ENCODE results near the gene BHMT2. TPM values are rescaled to one million over a fixed set of nuclear protein-coding genes. Genes with fewer than 3 reads are reported as not detected.

Gene BHMT2
- total RNA-seq = 1.0 TPM

DNA sequence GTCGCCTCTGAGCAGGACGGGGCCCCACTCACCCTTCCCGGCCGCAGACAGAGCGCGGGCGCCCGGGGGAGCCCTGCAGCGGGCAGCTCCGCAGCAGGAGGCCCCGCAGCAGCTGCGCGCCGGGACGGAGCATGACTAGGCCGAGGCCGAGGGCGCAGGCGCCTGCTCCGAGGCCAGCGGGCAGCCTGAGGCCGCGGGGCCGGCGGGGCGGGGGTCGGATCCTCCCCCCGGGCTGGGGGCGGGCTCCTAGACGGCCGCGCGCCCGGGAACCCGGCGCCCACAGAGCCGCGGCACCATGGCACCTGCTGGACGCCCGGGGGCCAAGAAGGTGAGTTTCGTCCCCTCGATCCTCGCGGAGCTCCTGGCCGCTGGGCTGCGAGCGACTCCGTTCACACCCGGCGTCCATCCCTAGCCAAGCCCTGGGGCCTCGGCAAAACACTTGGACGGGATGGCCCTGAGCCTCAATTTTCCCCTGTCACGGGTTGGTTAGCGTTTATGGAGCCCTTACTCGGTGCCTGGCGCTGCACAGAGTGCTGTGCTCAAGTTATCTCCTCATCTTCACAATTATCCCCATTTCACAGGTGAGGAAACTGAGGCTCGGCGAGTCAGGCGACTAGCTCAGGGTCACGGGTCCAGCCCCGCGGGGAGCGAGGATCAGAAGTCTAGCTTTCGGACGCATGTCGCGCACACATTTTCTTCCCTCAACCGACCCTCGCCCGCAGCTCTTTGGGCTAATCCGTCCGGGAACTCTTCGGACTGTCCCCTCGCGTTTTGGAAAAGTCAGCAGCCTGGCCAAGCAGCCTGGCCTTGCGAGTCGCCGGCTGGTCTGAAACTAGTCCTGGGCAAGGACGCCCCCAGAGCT is at the start of gene BHMT2, which contains the start of gene DMGDH:
BHMT2 (plus strand) TSS at position 280 of the 862 bp plus-strand sequence; CDS start at position 296, 16 bp downstream.
DMGDH (minus strand) TSS at position 187 of the 862 bp plus-strand sequence; CDS start at position 133, 54 bp downstream.
- Histone ChIP-seq H3K27me3 (ENCODE audit: control insufficient read depth in 3 of 3, insufficient read depth in 3 of 3, low read length in 3 of 3) (peaks cover 0 to 7% (median 4%) of the 10 kb centered on the region in 3 donors), H3K27ac (ENCODE audit: low read depth, low read length) (peak within 1 kb of the TSS; percentile 54), H3K4me3 (ENCODE audit: low read length in 3 of 3) (peak within 1 kb of the TSS; percentile 68 to 79 (median 76)), H3K4me1 (ENCODE audit: control insufficient read depth in 3 of 3, insufficient read depth in 3 of 3, low read length in 3 of 3) (peaks cover 0 to 7% (median 7%) of the 10 kb centered on the region in 3 donors), H3K36me3 (ENCODE audit: control insufficient read depth in 3 of 3, insufficient read depth in 3 of 3, low read length in 3 of 3) (no peaks in the 10 kb centered on the region), H3K9ac (ENCODE audit: low read depth in 1 of 3, low read length in 3 of 3) (peak within 1 kb of the TSS; percentile 42 to 70 (median 69)), H3K9me3 (ENCODE audit: control insufficient read depth in 3 of 3, low read length in 3 of 3) (peaks cover 0 to 5% (median 0%) of the 10 kb centered on the region in 3 donors)

DNA sequence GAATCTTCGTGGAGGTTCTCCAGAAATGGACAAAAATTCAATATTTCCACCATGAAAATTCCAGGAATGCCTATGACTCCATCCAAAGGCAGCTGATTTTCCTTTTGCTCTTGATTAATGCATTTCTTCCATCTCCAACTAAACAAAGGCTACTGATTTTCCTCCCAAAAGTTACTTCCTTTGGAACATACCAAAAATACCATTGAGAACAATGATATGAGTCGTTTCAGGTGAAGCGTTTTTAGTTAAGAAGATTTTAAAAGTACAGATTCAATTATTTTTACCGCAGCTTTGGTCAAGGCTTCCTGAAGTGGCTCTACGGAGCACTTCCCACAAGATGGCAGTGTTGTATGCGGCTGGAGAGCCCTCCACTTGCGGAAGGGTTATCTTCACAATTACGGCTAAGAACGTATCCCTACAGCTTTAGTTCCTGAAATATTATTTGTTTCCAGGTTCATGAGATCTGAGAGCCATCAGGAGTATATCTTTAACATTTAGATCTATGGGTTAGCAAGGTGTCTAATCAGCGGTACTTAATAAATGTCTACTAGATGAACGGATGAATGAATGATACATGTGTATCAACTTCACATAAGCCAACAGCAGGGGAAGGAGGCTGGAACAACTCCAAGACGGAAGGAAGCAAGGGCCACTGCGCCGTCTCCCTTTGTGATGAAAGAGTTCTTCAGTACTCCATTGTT is 48.6 kb upstream of the BHMT2 start:
- Histone ChIP-seq H3K27ac (ENCODE audit: low read depth, low read length) (no peak overlapping the region), H3K4me3 (ENCODE audit: low read length in 3 of 3) (peak overlapping the region in 2 of 3 donors; percentile 27 to 48), H3K9me3 (ENCODE audit: control insufficient read depth in 3 of 3, low read length in 3 of 3) (no peaks in the 10 kb centered on the region), H3K4me1 (ENCODE audit: control insufficient read depth in 3 of 3, insufficient read depth in 3 of 3, low read length in 3 of 3) (peaks cover 0 to 4% (median 3%) of the 10 kb centered on the region in 3 donors), H3K27me3 (ENCODE audit: control insufficient read depth in 3 of 3, insufficient read depth in 3 of 3, low read length in 3 of 3) (no peaks in the 10 kb centered on the region), H3K9ac (ENCODE audit: low read depth in 1 of 3, low read length in 3 of 3) (no peak overlapping the region), H3K36me3 (ENCODE audit: control insufficient read depth in 3 of 3, insufficient read depth in 3 of 3, low read length in 3 of 3) (no peaks in the 10 kb centered on the region)

DNA sequence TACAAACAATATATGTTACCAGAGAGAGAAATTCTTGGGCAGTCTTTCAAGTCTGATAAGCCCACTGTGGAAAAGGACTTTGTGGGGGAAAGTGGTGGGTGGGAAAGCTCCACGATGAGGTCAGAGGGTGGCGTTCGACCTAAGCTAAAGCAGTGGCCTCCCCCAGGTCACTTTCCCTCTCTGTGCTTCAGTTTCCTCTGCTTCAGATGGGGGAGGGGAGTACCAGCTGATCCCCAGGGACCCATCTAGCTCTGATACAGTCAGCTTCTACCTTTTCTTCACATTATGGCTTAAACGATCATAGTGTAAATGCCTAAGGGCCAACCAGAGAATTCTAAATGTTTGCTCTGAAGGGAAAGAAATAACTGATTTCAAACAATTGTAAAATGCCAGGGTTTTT is 47.8 kb upstream of the BHMT2 start:
- Histone ChIP-seq H3K36me3 (ENCODE audit: control insufficient read depth in 3 of 3, insufficient read depth in 3 of 3, low read length in 3 of 3) (no peaks in the 10 kb centered on the region), H3K27ac (ENCODE audit: low read depth, low read length) (no peak overlapping the region), H3K27me3 (ENCODE audit: control insufficient read depth in 3 of 3, insufficient read depth in 3 of 3, low read length in 3 of 3) (no peaks in the 10 kb centered on the region), H3K9me3 (ENCODE audit: control insufficient read depth in 3 of 3, low read length in 3 of 3) (no peaks in the 10 kb centered on the region), H3K4me3 (ENCODE audit: low read length in 3 of 3) (no peak overlapping the region), H3K4me1 (ENCODE audit: control insufficient read depth in 3 of 3, insufficient read depth in 3 of 3, low read length in 3 of 3) (peaks cover 0 to 4% (median 3%) of the 10 kb centered on the region in 3 donors), H3K9ac (ENCODE audit: low read depth in 1 of 3, low read length in 3 of 3) (no peak overlapping the region)

- Histone ChIP-seq H3K27me3 (ENCODE audit: control insufficient read depth in 3 of 3, insufficient read depth in 3 of 3, low read length in 3 of 3) (no peaks in the 10 kb centered on the region), H3K9me3 (ENCODE audit: control insufficient read depth in 3 of 3, low read length in 3 of 3) (no peaks in the 10 kb centered on the region), H3K9ac (ENCODE audit: low read depth in 1 of 3, low read length in 3 of 3) (no peak overlapping the region), H3K27ac (ENCODE audit: low read depth, low read length) (no peak overlapping the region), H3K36me3 (ENCODE audit: control insufficient read depth in 3 of 3, insufficient read depth in 3 of 3, low read length in 3 of 3) (no peaks in the 10 kb centered on the region), H3K4me3 (ENCODE audit: low read length in 3 of 3) (no peak overlapping the region), H3K4me1 (ENCODE audit: control insufficient read depth in 3 of 3, insufficient read depth in 3 of 3, low read length in 3 of 3) (peaks cover 0 to 4% (median 3%) of the 10 kb centered on the region in 3 donors)
Observed at GRCh38 chr5:79022771-79023170, 46.8 kb upstream of the BHMT2 start.

- no peak overlapping the region for H3K9ac ChIP-seq (ENCODE audit: low read depth in 1 of 3, low read length in 3 of 3)
- no peaks in the 10 kb centered on the region for H3K36me3 ChIP-seq (ENCODE audit: control insufficient read depth in 3 of 3, insufficient read depth in 3 of 3, low read length in 3 of 3)
- no peak overlapping the region for H3K4me3 ChIP-seq (ENCODE audit: low read length in 3 of 3)
- H3K27me3 ChIP-seq (ENCODE audit: control insufficient read depth in 3 of 3, insufficient read depth in 3 of 3, low read length in 3 of 3) = no peaks in the 10 kb centered on the region
- no peak overlapping the region for H3K27ac ChIP-seq (ENCODE audit: low read depth, low read length)
- H3K9me3 ChIP-seq (ENCODE audit: control insufficient read depth in 3 of 3, low read length in 3 of 3) = no peaks in the 10 kb centered on the region
- peaks cover 0 to 4% (median 3%) of the 10 kb centered on the region in 3 donors for H3K4me1 ChIP-seq (ENCODE audit: control insufficient read depth in 3 of 3, insufficient read depth in 3 of 3, low read length in 3 of 3)
Observed at GRCh38 chr5:79023348-79023747, 46.2 kb upstream of the BHMT2 start.

DNA sequence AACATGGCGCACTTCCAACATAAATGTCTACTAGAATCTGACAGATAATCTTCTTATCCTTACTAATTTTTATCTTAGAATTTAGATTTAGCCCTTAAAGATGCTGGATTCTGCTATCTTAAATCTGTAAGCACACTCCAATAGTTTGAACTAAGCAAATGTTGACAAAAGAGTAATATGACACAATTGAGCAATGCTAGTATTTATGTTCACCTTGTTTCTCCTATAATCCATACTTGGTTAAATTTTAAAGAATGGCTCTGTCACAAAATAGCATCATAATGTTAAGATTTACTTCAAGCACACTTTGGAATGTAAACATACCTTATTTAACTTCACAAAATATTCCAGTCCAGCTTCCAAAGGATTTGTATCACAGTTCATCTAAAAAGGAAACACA is 45.6 kb upstream of the BHMT2 start:
- Histone ChIP-seq H3K27me3 (ENCODE audit: control insufficient read depth in 3 of 3, insufficient read depth in 3 of 3, low read length in 3 of 3) (no peaks in the 10 kb centered on the region), H3K9ac (ENCODE audit: low read depth in 1 of 3, low read length in 3 of 3) (no peak overlapping the region), H3K9me3 (ENCODE audit: control insufficient read depth in 3 of 3, low read length in 3 of 3) (no peaks in the 10 kb centered on the region), H3K27ac (ENCODE audit: low read depth, low read length) (no peak overlapping the region), H3K36me3 (ENCODE audit: control insufficient read depth in 3 of 3, insufficient read depth in 3 of 3, low read length in 3 of 3) (no peaks in the 10 kb centered on the region), H3K4me3 (ENCODE audit: low read length in 3 of 3) (no peak overlapping the region), H3K4me1 (ENCODE audit: control insufficient read depth in 3 of 3, insufficient read depth in 3 of 3, low read length in 3 of 3) (peaks cover 0 to 4% (median 3%) of the 10 kb centered on the region in 3 donors)

- H3K36me3 ChIP-seq (ENCODE audit: control insufficient read depth in 3 of 3, insufficient read depth in 3 of 3, low read length in 3 of 3) = no peaks in the 10 kb centered on the region
- no peak overlapping the region for H3K27ac ChIP-seq (ENCODE audit: low read depth, low read length)
- peaks cover 0 to 4% (median 3%) of the 10 kb centered on the region in 3 donors for H3K4me1 ChIP-seq (ENCODE audit: control insufficient read depth in 3 of 3, insufficient read depth in 3 of 3, low read length in 3 of 3)
- H3K4me3 ChIP-seq (ENCODE audit: low read length in 3 of 3) = peak overlapping the region in 2 of 3 donors; percentile 67 to 69
- H3K9me3 ChIP-seq (ENCODE audit: control insufficient read depth in 3 of 3, low read length in 3 of 3) = no peaks in the 10 kb centered on the region
- no peaks in the 10 kb centered on the region for H3K27me3 ChIP-seq (ENCODE audit: control insufficient read depth in 3 of 3, insufficient read depth in 3 of 3, low read length in 3 of 3)
- peak overlapping the region; percentile 58 to 76 (median 74) for H3K9ac ChIP-seq (ENCODE audit: low read depth in 1 of 3, low read length in 3 of 3)
Observed at GRCh38 chr5:79025054-79025472, 44.5 kb upstream of the BHMT2 start.

DNA sequence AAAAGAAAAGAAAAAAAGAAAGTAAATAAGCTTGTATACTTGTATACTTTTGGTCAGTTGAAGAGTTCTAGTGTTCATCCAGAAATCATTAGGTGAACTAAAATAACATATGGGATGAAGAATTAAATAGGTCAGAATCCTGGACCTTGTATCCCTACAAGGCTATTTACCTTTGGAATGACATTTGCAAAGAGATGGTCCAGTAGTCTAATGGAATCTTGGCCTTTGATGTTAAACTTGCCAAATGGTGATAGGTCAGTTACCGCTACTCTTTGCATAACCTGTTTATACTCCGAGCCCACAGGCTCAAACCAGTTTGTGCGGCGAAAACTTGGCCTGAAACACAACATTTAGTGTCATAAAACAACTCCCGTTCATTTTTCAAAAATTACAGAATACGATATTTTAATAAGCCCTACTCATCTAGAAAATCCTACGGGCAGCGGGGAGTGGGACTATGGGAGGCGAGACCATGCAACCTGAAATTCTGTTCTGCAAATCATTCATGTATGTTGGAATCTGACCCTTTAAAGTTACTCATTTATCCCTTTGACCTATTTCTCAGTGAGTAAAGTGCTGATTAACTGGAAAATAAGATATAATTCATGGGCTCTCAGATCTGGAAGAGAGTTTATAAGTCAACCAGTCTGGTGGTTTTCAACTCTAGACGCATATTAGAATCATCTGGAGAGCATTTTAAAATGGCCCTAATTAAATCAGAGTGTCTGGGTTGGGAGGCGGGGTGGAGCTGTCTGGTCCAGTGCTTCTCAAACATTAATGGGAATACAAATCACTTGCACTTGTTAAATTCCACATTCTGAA is 38.7 kb upstream of the BHMT2 start:
- Histone ChIP-seq H3K9me3 (ENCODE audit: control insufficient read depth in 3 of 3, low read length in 3 of 3) (no peaks in the 10 kb centered on the region), H3K4me3 (ENCODE audit: low read length in 3 of 3) (no peak overlapping the region), H3K36me3 (ENCODE audit: control insufficient read depth in 3 of 3, insufficient read depth in 3 of 3, low read length in 3 of 3) (no peaks in the 10 kb centered on the region), H3K4me1 (ENCODE audit: control insufficient read depth in 3 of 3, insufficient read depth in 3 of 3, low read length in 3 of 3) (no peaks in the 10 kb centered on the region), H3K9ac (ENCODE audit: low read depth in 1 of 3, low read length in 3 of 3) (no peak overlapping the region), H3K27ac (ENCODE audit: low read depth, low read length) (no peak overlapping the region), H3K27me3 (ENCODE audit: control insufficient read depth in 3 of 3, insufficient read depth in 3 of 3, low read length in 3 of 3) (no peaks in the 10 kb centered on the region)

DNA sequence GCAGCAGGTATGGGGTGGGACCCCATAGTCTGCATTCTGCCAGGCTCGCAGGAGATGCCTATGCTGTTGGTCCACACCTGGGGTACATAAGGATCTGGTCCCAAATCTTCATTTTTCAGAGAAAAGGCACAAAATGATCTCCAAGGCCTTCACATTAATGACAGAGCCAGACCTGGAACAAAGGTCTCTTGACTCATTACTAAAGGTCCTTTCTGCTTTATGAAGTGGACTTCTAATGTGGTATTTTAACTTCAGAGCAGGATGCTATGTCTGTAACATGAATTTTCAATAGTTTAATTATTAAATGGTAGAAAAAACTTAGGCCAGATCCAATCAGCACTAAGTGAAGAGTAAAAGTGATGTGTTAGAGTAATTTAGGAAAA is 38.1 kb upstream of the BHMT2 start:
- Histone ChIP-seq H3K36me3 (ENCODE audit: control insufficient read depth in 3 of 3, insufficient read depth in 3 of 3, low read length in 3 of 3) (no peaks in the 10 kb centered on the region), H3K9me3 (ENCODE audit: control insufficient read depth in 3 of 3, low read length in 3 of 3) (no peaks in the 10 kb centered on the region), H3K27ac (ENCODE audit: low read depth, low read length) (no peak overlapping the region), H3K27me3 (ENCODE audit: control insufficient read depth in 3 of 3, insufficient read depth in 3 of 3, low read length in 3 of 3) (no peaks in the 10 kb centered on the region), H3K4me1 (ENCODE audit: control insufficient read depth in 3 of 3, insufficient read depth in 3 of 3, low read length in 3 of 3) (no peaks in the 10 kb centered on the region), H3K4me3 (ENCODE audit: low read length in 3 of 3) (no peak overlapping the region), H3K9ac (ENCODE audit: low read depth in 1 of 3, low read length in 3 of 3) (no peak overlapping the region)
